ENCODE results near the gene HINT3.
A peak's percentile ranks its signal among the peaks of the same experiment; 100 is the strongest.

Gene HINT3

DNA sequence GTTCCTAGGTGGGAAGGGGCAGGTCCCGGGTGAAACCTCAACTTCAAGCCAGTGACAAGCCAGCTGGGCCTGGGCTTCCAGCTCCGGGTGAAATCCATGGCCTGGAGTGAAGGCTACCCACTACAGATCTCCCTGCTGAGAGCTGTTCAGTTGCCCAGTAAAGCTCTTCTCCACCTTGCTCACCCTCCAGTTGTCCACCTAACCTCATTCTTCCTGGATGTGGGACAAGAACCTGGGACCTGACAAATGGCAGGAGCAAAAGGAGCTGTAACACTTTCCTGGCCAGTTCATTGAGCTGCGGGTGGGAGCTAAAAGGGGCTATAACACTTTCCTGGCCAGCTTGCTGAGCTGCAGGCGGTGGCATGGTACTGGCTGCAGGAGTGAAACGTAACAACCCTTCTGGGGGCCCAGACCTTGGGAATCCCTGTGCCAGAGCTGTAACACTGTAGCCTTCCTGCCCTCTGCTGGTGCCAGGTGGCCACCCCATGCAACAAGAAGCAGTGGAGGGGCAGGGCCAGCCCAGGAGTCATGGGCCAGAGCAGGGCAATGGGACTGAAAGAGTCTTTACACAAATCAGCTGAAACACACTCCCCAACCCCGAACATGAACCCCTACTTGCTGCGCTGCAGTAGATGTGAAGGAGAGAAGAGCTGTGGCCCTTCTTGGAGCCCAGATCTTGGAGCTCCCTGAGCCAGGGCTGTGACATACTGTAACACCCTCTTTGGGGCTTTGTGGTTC is 3.6 kb upstream of the HINT3 start:
- no peak overlapping the region for H3K27ac ChIP-seq
- in situ Hi-C loops (cut with HindIII; ENCODE audit: low pct_ligation_motif_present, low sequenced_read_pairs), result loop anchor here (25.0 kb wide), 1 partner anchor 166 kb away; the partner anchor contains the start of gene NCOA7
- TF ChIP-seq, protein P1, sequence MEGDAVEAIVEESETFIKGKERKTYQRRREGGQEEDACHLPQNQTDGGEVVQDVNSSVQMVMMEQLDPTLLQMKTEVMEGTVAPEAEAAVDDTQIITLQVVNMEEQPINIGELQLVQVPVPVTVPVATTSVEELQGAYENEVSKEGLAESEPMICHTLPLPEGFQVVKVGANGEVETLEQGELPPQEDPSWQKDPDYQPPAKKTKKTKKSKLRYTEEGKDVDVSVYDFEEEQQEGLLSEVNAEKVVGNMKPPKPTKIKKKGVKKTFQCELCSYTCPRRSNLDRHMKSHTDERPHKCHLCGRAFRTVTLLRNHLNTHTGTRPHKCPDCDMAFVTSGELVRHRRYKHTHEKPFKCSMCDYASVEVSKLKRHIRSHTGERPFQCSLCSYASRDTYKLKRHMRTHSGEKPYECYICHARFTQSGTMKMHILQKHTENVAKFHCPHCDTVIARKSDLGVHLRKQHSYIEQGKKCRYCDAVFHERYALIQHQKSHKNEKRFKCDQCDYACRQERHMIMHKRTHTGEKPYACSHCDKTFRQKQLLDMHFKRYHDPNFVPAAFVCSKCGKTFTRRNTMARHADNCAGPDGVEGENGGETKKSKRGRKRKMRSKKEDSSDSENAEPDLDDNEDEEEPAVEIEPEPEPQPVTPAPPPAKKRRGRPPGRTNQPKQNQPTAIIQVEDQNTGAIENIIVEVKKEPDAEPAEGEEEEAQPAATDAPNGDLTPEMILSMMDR (IDR thresholded peaks at IDR 0.05; ENCODE audit: low read depth, low read length, missing control alignments), result peak; percentile 69
- DNase-seq, result peak; percentile 44
- no peak overlapping the region for H3K4me3 ChIP-seq (ENCODE audit: low read depth, low read length)
- H3K27me3 ChIP-seq (replicated peaks), result no peaks in the 10 kb centered on the region
- H3K36me3 ChIP-seq (replicated peaks), result no peaks in the 10 kb centered on the region

DNA sequence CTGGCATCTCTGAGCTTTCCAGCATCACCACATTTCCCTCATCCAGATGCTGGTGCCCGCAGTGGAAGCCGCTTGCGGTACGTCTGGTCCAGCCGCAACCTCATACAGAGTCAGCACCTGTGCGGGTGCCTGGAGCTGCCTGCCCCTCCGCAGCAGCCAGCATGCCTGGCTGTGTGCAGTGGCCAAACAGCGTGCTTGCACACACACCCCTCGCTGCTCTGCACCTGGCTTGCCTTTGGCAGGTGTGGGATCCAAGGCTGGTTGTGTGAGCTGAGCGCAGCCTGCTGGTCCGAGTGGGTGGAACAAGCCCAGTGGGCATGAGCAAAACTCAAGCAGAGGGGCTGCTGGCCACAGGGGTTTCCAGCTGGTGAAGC is 3.1 kb upstream of the HINT3 start:
- H3K4me3 ChIP-seq (ENCODE audit: low read depth, low read length), result no peak overlapping the region
- TF ChIP-seq, protein P1 (IDR thresholded peaks at IDR 0.05; ENCODE audit: low read depth, low read length, missing control alignments), result peak; percentile 47
- in situ Hi-C loops (cut with HindIII; ENCODE audit: low pct_ligation_motif_present, low sequenced_read_pairs), result loop anchor here (25.0 kb wide), 1 partner anchor 166 kb away; the partner anchor contains the start of gene NCOA7
- no peak for DNase-seq
- H3K27me3 ChIP-seq (replicated peaks), result no peaks in the 10 kb centered on the region
- H3K27ac ChIP-seq, result no peak overlapping the region
- no peaks in the 10 kb centered on the region for H3K36me3 ChIP-seq (replicated peaks)

DNA sequence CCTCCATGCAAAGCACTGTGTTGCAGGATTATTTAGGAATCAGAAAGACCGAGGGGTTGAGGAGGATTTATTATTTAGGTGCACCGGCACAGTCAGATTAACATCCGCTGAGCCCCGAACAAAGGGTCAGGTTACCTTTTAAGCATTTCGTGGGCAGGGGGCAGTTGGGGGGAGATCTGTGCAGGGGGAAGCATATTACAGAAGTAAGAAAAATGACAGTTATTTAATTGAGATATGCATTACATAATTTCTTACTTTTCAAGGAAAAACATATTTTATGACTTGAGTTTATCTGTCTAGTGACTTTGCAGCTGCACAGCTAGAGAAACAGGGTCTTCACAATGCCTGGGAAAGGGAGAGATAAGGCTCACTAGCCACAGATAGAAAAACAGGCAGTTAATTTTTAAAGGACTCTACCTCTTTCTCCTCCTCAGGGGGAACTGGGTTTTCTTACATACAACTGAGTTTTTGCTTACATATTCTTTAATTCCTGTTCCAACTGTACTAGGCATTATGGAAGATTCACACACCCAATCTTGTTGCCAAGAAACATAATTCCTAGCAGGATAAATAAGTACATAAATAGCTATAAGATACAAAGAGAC is 1.7 kb upstream of the HINT3 start:
- Histone ChIP-seq H3K27me3 (replicated peaks) (no peaks in the 10 kb centered on the region), H3K4me3 (ENCODE audit: low read depth, low read length) (no peak overlapping the region), H3K36me3 (replicated peaks) (no peaks in the 10 kb centered on the region), H3K27ac (no peak overlapping the region)
- in situ Hi-C loops (cut with HindIII; ENCODE audit: low pct_ligation_motif_present, low sequenced_read_pairs), result loop anchor here (25.0 kb wide), 1 partner anchor 168 kb away; the partner anchor contains the start of gene NCOA7
- DNase-seq, result no peak
- TF ChIP-seq, protein P1 (IDR thresholded peaks at IDR 0.05; ENCODE audit: low read depth, low read length, missing control alignments), result no peak

DNA sequence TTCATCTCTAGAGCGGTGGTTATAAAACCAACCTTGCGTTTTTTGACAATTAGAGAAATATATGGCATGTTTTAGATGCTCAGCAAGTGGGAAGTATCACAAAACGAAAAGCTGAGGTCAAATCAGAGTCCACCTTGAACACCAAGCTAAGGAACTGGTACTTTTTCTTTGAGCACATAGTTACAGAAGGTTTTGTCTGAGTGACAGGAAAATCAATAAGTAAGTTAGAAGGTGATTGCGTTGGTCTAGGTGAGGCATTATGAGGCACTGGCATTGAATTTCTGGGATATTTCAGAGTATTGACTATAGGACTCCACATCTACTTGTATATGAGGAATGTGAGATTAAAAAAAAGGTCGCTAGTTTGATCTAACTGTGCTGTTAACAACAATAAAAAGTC is 597 bp upstream of the HINT3 start:
- Histone ChIP-seq H3K4me3 (ENCODE audit: low read depth, low read length) (peak overlapping the region; percentile 91), H3K27ac (peak overlapping the region; percentile 6), H3K36me3 (replicated peaks) (no peaks in the 10 kb centered on the region), H3K27me3 (replicated peaks) (no peaks in the 10 kb centered on the region)
- in situ Hi-C loops (cut with HindIII; ENCODE audit: low pct_ligation_motif_present, low sequenced_read_pairs), result loop anchor here (25.0 kb wide), 1 partner anchor 169 kb away; the partner anchor contains the start of gene NCOA7
- no peak for DNase-seq
- TF ChIP-seq, protein P1 (IDR thresholded peaks at IDR 0.05; ENCODE audit: low read depth, low read length, missing control alignments), result no peak

DNA sequence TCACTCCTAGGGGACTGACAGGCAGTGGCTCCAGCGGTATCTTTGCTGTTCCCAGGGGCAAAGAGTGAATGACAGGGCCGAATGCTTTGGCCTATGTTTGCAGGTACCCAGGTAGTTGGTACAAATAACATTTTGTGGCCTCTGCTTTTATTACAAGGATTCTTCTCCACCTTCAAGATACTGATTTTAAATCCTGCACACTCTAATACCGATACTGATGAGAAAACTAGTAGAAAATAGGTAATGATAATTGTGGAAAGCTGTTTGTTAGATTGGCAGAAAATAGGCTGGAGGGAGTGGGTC is 772 bp downstream of the HINT3 start:
- Histone ChIP-seq H3K27me3 (replicated peaks) (no peaks in the 10 kb centered on the region), H3K36me3 (replicated peaks) (no peaks in the 10 kb centered on the region), H3K4me3 (ENCODE audit: low read depth, low read length) (peak overlapping the region; percentile 91), H3K27ac (peak overlapping the region; percentile 69)
- TF ChIP-seq, protein P1 (IDR thresholded peaks at IDR 0.05; ENCODE audit: low read depth, low read length, missing control alignments), result no peak
- no peak for DNase-seq
- in situ Hi-C loops (cut with HindIII; ENCODE audit: low pct_ligation_motif_present, low sequenced_read_pairs), result loop anchor here (25.0 kb wide), 1 partner anchor 170 kb away; the partner anchor contains the start of gene NCOA7
